BLaER1 treated with 17β-estradiol and CSF1 and Interleukin-3, amounts not matched to agents 10 nM and 100 nM (cell line): ENCODE results near the gene DNAH17.

ENCODE experiments used
- H3K27ac ChIP-seq, 11 experiments: shearing (Covaris generic); formaldehyde crosslinking; 2 replicates each; pipeline ENCODE4 v1.8.1; 2022
- H3K27me3 ChIP-seq, 11 experiments: shearing (Covaris generic); formaldehyde crosslinking; 2 replicates each; pipeline ENCODE4 v1.8.1; 2022
- H3K36me3 ChIP-seq, 11 experiments: shearing (Covaris generic); formaldehyde crosslinking; 2 replicates each; pipeline ENCODE4 v1.8.1; 2022
- H3K4me1 ChIP-seq, 10 experiments: shearing (Covaris generic); formaldehyde crosslinking; 2 replicates each; pipeline ENCODE4 v1.8.1; 2022
- H3K4me2 ChIP-seq, 11 experiments: shearing (Covaris generic); formaldehyde crosslinking; 2 replicates each; pipeline ENCODE4 v1.8.1; 2022
- H3K4me3 ChIP-seq, 10 experiments: shearing (Covaris generic); formaldehyde crosslinking; 2 replicates each; pipeline ENCODE4 v1.8.1; 2022
- H3K9ac ChIP-seq, 11 experiments: shearing (Covaris generic); formaldehyde crosslinking; 2 replicates each; pipeline ENCODE4 v1.8.1; 2022
- H3K9me3 ChIP-seq, 11 experiments: shearing (Covaris generic); formaldehyde crosslinking; replicated peaks in 1 of 11; 2 replicates each; pipeline ENCODE4 v1.8.1; 2022
- H4K20me1 ChIP-seq, 11 experiments: shearing (Covaris generic); formaldehyde crosslinking; 2 replicates each; pipeline ENCODE4 v1.8.1; 2022
- Cebpa-rat ChIP-seq, 11 experiments: shearing (Covaris generic); IDR thresholded peaks; 2 replicates each; pipeline ENCODE4 v1.8.1; 2022

DNAH17 gene

DNA sequence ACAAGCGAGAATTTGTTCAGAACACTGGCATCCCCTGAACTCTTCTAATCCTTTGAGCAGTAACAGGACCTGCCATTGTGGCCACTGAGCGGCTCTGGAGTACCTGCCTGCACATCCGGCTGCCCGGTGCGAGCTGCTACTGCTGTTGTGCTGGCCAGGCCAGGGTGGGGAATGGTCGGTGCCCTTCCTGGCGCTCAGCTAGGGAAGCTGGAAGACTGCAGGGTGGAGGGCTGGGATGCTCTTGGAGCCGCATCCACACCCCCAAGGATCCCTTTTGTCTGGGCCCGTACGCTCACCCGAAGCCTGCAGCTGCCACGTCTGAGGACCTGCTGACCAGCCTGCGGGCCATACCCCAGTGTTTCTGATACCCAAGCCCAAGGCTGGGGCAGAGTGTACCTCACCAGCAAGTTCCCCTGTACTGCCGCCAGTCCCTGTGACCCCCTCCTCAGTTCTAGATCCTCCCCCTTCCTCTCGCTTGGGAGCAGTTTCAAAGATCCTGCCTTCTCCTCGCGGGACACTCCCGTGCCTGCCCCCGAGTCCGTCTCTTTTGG lies 149.1 kb downstream of the DNAH17 start:
- no peak for TF ChIP-seq Cebpa-rat (IDR thresholded peaks at IDR 0.05)
- H3K36me3 ChIP-seq: peaks cover 62 to 76% (median 70%) of the 10 kb centered on the region in 11 experiments
- peaks cover 0 to 99% (median 43%) of the 10 kb centered on the region in 11 experiments; a peak in 15 of 22 replicates for H4K20me1 ChIP-seq
- H3K27me3 ChIP-seq: no peaks in the 10 kb centered on the region
- H3K4me1 ChIP-seq: peaks cover 0 to 22% (median 18%) of the 10 kb centered on the region in 10 experiments; a peak in 15 of 20 replicates
- H3K4me3 ChIP-seq: no peak overlapping the region
- H3K9me3 ChIP-seq: no peaks in the 10 kb centered on the region
- no peak overlapping the region for H3K4me2 ChIP-seq
- no peak overlapping the region for H3K9ac ChIP-seq
- H3K27ac ChIP-seq: no peak overlapping the region

DNA sequence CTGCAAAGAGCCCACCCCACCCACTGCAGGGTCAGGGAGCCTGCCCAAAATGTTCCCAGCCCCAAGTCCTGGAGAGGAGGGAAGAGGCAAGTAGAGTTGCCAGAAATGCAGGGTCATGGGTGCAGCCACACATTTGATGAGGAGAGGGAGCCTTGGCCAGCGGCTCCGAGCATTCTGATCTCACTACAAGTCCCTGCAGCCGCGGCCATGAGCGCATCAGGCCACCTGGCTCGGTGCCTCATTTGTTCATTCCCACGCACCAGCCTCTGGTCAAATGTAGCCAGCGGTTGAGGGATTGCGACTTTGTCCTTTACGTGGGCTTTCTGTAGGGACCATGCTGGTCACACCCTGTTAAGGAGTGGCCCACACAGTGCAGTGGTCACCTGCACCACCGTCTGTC lies 150.1 kb downstream of the DNAH17 start:
- Histone ChIP-seq H3K9ac (no peak overlapping the region), H4K20me1 (peaks cover 0 to 98% (median 48%) of the 10 kb centered on the region in 11 experiments; a peak in 16 of 22 replicates), H3K4me1 (peaks cover 0 to 28% (median 9%) of the 10 kb centered on the region in 10 experiments; a peak in 16 of 20 replicates), H3K27ac (no peak overlapping the region), H3K27me3 (no peaks in the 10 kb centered on the region), H3K9me3 (no peaks in the 10 kb centered on the region), H3K36me3 (peaks cover 71 to 86% (median 79%) of the 10 kb centered on the region in 11 experiments), H3K4me3 (no peak overlapping the region), H3K4me2 (no peak overlapping the region)
- TF ChIP-seq Cebpa-rat (IDR thresholded peaks at IDR 0.05): no peak

DNA sequence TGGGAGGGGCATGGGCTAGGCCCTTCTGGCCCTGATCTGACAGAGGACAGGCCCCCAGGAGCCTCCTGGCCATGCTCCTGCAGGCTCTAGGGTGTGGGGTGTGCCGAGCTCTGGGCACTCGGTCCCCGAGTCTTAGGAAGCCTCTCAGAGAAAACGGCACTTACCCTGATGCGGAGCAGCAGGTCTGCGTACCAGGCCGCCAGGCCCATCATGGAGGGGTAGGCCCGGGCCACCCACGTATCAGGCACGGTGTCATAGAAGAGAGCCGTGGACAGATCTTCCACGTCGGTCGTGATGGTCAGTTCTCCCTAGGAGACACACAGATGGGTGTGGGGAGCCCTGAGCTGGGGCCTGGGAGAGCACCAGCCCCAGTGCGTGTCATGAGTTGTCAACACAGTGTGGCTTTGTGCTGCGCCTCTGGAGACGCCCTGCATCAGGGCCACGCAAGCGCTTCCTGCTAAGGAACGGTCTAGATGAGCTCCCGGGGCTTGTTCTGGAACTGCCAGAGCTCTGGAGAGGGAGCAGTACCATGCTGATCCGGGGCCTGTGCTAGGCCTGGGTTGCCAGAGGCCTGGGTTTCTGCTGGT lies 150.8 kb downstream of the DNAH17 start:
- peaks cover 2 to 98% (median 49%) of the 10 kb centered on the region in 11 experiments; a peak in 17 of 22 replicates for H4K20me1 ChIP-seq
- no peaks in the 10 kb centered on the region for H3K27me3 ChIP-seq
- H3K4me3 ChIP-seq: no peak overlapping the region
- H3K9ac ChIP-seq: 0 out of 22 replicates have a peak overlapping the region, but pooled peaks of 1 of the 11 experiments have one; percentile 6
- H3K4me2 ChIP-seq: no peak overlapping the region
- peaks cover 78 to 94% (median 86%) of the 10 kb centered on the region in 11 experiments for H3K36me3 ChIP-seq
- no peak for TF ChIP-seq Cebpa-rat (IDR thresholded peaks at IDR 0.05)
- no peak overlapping the region; a peak in 1 of 22 replicates for H3K27ac ChIP-seq
- H3K4me1 ChIP-seq: peaks cover 0 to 30% (median 6%) of the 10 kb centered on the region in 10 experiments; a peak in 16 of 20 replicates
- no peaks in the 10 kb centered on the region for H3K9me3 ChIP-seq

DNA sequence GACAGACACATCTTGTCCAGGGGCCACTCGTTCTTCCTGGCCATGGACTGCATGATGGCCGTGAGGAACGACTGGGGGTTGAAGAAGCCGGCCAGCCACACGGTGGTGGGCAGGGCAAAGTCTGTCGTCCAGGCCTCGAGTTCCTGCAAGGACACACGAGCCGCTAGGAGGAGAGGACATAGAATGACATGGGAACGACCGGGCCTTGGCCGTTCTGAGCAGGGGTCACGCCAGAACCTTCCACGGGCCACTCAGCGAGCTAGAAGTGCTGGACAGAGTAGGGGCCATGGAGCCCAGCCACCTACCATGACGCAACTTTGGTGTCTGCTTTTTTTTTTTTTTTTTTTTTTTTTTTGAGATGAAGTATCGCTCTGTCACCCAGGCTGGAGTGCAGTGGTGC lies 151.8 kb downstream of the DNAH17 start:
- Histone ChIP-seq H3K27ac (no peak overlapping the region), H3K36me3 (peaks cover 87 to 100% (median 95%) of the 10 kb centered on the region in 11 experiments), H3K4me2 (no peak overlapping the region), H3K9ac (no peak overlapping the region), H3K4me3 (no peak overlapping the region), H3K4me1 (peaks cover 3 to 30% (median 11%) of the 10 kb centered on the region in 10 experiments; a peak in 16 of 20 replicates), H3K9me3 (no peaks in the 10 kb centered on the region), H4K20me1 (peaks cover 6 to 96% (median 52%) of the 10 kb centered on the region in 11 experiments; a peak in 17 of 22 replicates), H3K27me3 (no peaks in the 10 kb centered on the region)
- TF ChIP-seq Cebpa-rat (IDR thresholded peaks at IDR 0.05): no peak

DNA sequence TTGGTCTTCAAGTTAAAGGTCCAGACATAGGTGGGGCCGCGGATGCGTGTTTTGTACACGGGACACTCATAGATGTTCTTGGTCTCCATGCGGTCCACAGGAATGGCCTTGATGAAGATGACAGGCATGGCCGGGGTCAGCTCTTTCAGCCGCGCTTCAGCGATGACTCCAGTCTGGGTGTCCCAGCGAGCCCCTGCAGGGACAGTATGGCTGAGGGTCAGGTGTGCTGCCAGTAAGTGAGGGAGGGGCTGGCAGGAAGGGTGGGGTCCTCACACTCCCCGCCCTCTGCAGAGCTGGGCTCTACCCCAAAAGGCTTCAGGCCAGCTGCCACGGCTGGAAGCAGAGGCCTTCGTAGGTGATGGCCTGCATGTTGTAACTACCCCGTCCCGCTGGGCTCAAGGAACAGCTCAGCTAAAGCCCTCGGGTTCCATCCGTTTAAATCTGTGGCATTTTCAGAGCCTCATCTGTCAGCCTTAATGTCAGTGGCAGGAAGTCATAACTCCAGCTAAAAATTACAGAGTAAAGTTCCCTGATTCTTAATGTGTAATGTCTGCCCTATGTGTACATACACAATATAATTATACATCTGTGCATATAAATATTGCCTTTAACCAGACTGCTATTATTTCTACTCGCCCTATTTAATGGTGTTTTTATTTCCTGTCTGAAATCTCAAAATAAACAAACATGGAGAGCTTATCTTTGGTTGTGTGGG lies 153.1 kb downstream of the DNAH17 start:
- Histone ChIP-seq H3K4me3 (no peak overlapping the region), H3K9ac (no peak overlapping the region), H3K27me3 (no peaks in the 10 kb centered on the region), H3K4me1 (peaks cover 7 to 35% (median 20%) of the 10 kb centered on the region in 10 experiments; a peak in 16 of 20 replicates), H3K9me3 (no peaks in the 10 kb centered on the region), H3K4me2 (no peak overlapping the region), H3K36me3 (peaks cover 89 to 100% (median 97%) of the 10 kb centered on the region in 11 experiments), H4K20me1 (peaks cover 6 to 92% (median 51%) of the 10 kb centered on the region in 11 experiments; a peak in 17 of 22 replicates), H3K27ac (no peak overlapping the region)
- TF ChIP-seq Cebpa-rat (IDR thresholded peaks at IDR 0.05): no peak

DNA sequence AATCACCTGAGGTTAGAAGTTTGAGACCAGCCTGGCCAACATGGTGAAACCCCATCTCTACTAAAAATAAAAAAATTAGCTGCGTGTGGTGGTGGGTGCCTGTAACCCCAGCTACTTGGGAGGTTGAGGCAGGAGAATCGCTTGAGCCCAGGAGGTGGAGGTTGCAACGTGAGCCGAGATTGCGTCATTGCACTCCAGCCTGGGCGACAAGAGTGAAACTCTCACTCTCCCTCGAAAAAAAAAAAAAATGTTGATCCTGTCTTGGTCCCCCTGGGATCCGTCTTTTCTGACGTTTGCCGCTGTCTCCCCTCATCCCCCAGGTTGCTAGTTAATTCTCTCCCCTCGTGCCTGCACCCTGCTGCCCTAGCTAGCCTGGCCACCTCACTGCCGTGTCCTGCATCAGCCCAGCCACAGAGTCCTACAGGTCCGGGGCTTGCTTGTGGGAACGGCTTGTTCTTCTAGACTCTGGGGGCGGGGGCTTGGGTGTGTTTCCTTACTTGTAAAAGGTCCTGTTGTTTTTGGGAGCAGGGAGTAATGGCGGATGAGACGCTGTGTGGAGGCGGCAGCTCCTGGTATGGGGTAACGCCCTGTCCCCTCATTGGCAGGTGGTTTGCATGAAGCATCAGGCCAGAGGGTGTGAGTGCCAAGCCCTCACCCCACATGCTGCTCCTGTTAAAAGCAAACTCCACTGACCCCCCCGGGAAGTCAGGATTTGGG lies 154.2 kb downstream of the DNAH17 start:
- Histone ChIP-seq H3K4me2 (no peak overlapping the region), H3K27me3 (no peaks in the 10 kb centered on the region), H4K20me1 (peaks cover 6 to 81% (median 43%) of the 10 kb centered on the region in 11 experiments; a peak in 17 of 22 replicates), H3K4me3 (no peak overlapping the region), H3K9me3 (no peaks in the 10 kb centered on the region), H3K27ac (no peak overlapping the region), H3K9ac (no peak overlapping the region), H3K36me3 (peaks cover 87 to 100% (median 97%) of the 10 kb centered on the region in 11 experiments), H3K4me1 (peaks cover 7 to 46% (median 22%) of the 10 kb centered on the region in 10 experiments; a peak in 16 of 20 replicates)
- TF ChIP-seq Cebpa-rat (IDR thresholded peaks at IDR 0.05): peak in 3 of 11 experiments; percentile 18 to 54 (median 26); a peak in 3 of 22 replicates

DNA sequence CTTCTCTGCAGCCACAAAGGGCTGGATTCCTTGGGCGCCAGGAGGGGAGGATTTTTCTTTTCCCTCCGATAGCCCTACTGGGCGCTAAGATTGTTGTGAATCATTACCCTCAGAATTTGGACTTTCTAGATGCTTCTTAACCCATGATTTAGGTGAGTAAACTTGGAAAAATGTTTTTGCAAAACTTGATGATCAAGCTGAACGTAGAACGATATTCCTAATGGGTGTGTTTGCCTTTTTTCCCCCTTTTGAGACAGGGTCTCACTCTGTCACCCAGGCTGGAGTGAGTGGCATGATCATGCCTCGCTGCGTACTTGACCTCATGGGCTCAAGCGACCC lies 155.0 kb downstream of the DNAH17 start:
- Histone ChIP-seq H3K4me2 (0 out of 22 replicates have a peak overlapping the region, but pooled peaks of 1 of the 11 experiments have one; percentile 7), H3K4me1 (peaks cover 9 to 54% (median 28%) of the 10 kb centered on the region in 10 experiments), H3K36me3 (peaks cover 82 to 100% (median 97%) of the 10 kb centered on the region in 11 experiments), H3K27ac (no peak overlapping the region), H4K20me1 (peaks cover 6 to 73% (median 42%) of the 10 kb centered on the region in 11 experiments; a peak in 17 of 22 replicates), H3K4me3 (no peak overlapping the region), H3K9me3 (no peaks in the 10 kb centered on the region), H3K9ac (no peak overlapping the region), H3K27me3 (no peaks in the 10 kb centered on the region)
- no peak for TF ChIP-seq Cebpa-rat (IDR thresholded peaks at IDR 0.05)

DNA sequence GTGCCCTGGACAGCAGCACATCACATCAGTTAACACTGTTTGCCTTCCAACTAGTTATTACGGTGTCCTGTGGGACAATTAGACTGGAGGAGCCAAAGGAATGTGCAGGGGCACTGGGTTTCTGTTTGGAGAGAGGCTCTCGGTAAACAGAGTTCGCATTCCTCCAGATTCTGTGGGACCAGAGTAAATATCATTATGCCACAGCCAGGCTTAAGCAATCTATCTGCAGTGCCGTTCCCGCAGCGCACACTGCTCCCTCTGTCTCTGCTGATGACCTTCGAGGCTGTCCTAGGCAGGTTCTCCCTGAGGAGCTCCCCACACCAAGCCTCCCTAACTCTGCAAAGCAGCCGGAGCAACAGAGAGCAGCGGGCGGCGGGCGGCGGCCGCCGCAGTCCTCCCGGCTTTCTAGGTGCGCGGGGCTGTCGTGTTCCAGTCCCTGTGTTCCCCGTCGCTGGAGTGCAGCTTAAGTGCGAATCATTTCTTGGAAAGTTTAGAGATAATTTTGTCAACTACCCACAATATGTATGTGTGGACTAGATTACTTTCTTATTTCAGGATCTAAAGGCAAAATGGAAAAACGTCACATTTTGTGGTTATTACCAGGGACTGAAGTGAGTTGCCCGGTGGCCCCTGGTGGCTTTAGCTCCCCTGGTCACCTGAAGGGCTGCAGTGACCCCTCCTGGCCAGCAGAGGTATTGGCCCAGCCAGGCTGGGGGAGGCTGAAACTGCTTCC lies 155.5 kb downstream of the DNAH17 start:
- no peak for TF ChIP-seq Cebpa-rat (IDR thresholded peaks at IDR 0.05)
- peak overlapping the region in 4 of 11 experiments; percentile 1 to 42 (median 26); a peak in 5 of 22 replicates for H3K4me2 ChIP-seq
- H4K20me1 ChIP-seq: peaks cover 6 to 68% (median 41%) of the 10 kb centered on the region in 11 experiments; a peak in 17 of 22 replicates
- H3K4me1 ChIP-seq: peaks cover 15 to 60% (median 34%) of the 10 kb centered on the region in 10 experiments
- H3K27ac ChIP-seq: peak overlapping the region in 4 of 11 experiments; percentile 2 to 20 (median 15); a peak in 4 of 22 replicates
- no peaks in the 10 kb centered on the region for H3K27me3 ChIP-seq
- no peaks in the 10 kb centered on the region for H3K9me3 ChIP-seq
- H3K9ac ChIP-seq: peak overlapping the region in 3 of 11 experiments; percentile 20 to 21 (median 20); a peak in 2 of 22 replicates
- no peak overlapping the region for H3K4me3 ChIP-seq
- peaks cover 77 to 100% (median 94%) of the 10 kb centered on the region in 11 experiments for H3K36me3 ChIP-seq
